Medulla oblongata (tissue), 1 donor: ENCODE results near the gene TOR4A.

Experiments
- DNase-seq: peaks from one replicate; pipeline ENCODE4 v3.0.0-alpha.2; 2015; ENCODE audit errors: extremely low spot score

The TOR4A gene

GRCh38 chr9:137277329-137278041, at the start of gene TOR4A:
Gene TOR4A, plus strand, starts transcription at chr9:137277726. Its CDS starts 964 bp downstream, at chr9:137278690.
- DNase-seq = peak; percentile 63

GRCh38 chr9:137227853-137228505, 49.5 kb upstream of the TOR4A start:
- no peak for DNase-seq

- no peak for DNase-seq
These were observed 49.0 kb upstream of the TOR4A start for GRCh38 chr9:137228506-137228967.

GRCh38 chr9:137228968-137229896, 48.3 kb upstream of the TOR4A start:
- DNase-seq = no peak

GRCh38 chr9:137229903-137230704, 47.4 kb upstream of the TOR4A start:
- DNase-seq = no peak

GRCh38 chr9:137230705-137231371, 46.7 kb upstream of the TOR4A start, which contains the start of gene SLC34A3:
Gene SLC34A3, plus strand, starts transcription at chr9:137230901. Its CDS starts 802 bp downstream, at chr9:137231703.
- no peak for DNase-seq

- DNase-seq = no peak
These were observed 46.0 kb upstream of the TOR4A start for GRCh38 chr9:137231372-137232039.

- DNase-seq = no peak
These were observed 45.4 kb upstream of the TOR4A start for GRCh38 chr9:137232101-137232500.

GRCh38 chr9:137232510-137232909, 45.0 kb upstream of the TOR4A start:
- DNase-seq = no peak

- no peak for DNase-seq
These were observed 44.2 kb upstream of the TOR4A start for GRCh38 chr9:137233143-137233980.

GRCh38 chr9:137234055-137234697, 43.4 kb upstream of the TOR4A start:
- DNase-seq = no peak

- no peak for DNase-seq
These were observed 42.6 kb upstream of the TOR4A start for GRCh38 chr9:137234758-137235423.

GRCh38 chr9:137235424-137236237, 41.9 kb upstream of the TOR4A start:
- DNase-seq = no peak

GRCh38 chr9:137236238-137236935, 41.1 kb upstream of the TOR4A start:
- DNase-seq = peak; percentile 85

GRCh38 chr9:137236936-137237421, 40.5 kb upstream of the TOR4A start:
- DNase-seq = no peak
